H9 (cell line): ENCODE results near the gene CT45A10. TPM values are rescaled to one million over a fixed set of nuclear protein-coding genes. Genes with fewer than 3 reads are reported as not detected.

Experiments
- total RNA-seq: library from RNA; stranded (reverse); gene quantifications from 2 replicates; pipeline ENCODE4 v1.2.1, GENCODE V29; 2021

CT45A10 gene
- total RNA-seq, 1 experiment from 2014 or later, result not detected

Other genes starting within 250 kb of the CT45A10 start
- not detected in 2 replicates for gene CT45A1, start 179.8 kb downstream of the CT45A10 start, total RNA-seq
- not detected in 2 replicates for gene CT45A3, start 125.3 kb downstream of the CT45A10 start, total RNA-seq
- gene CT45A5, start 107.9 kb downstream of the CT45A10 start, total RNA-seq, result not detected in 2 replicates
- gene CT45A6, start 90.7 kb downstream of the CT45A10 start, total RNA-seq, result not detected in 2 replicates
- not detected in 2 replicates for gene CT45A2, start 73.4 kb downstream of the CT45A10 start, total RNA-seq
- not detected in 2 replicates for gene CT45A7, start 56.2 kb downstream of the CT45A10 start, total RNA-seq
- gene CT45A8, start 38.9 kb downstream of the CT45A10 start, total RNA-seq, result not detected in 2 replicates
- gene CT45A9, start 21.6 kb downstream of the CT45A10 start, total RNA-seq, result not detected in 2 replicates
- not detected in 2 replicates for gene SAGE1, start 272 bp upstream of the CT45A10 start, total RNA-seq
- 22.5 and 22.6 TPM in 2 replicates for gene MMGT1, start 80.5 kb upstream of the CT45A10 start, total RNA-seq
- 12.3 and 12.8 TPM in 2 replicates for gene SLC9A6, start 92.0 kb upstream of the CT45A10 start, total RNA-seq